Inferior parietal cortex (tissue), 1 donor: Measurements from ENCODE around the gene FTCD.
A peak's percentile ranks its signal among the peaks of the same experiment; 100 is the strongest.
"Not testable (repeated sequence)": the region's sequence is repeated elsewhere in the genome, so short reads cannot be mapped to it uniquely, and the experiment has no call there.

Source experiments
- DNase-seq: peaks from one replicate; pipeline ENCODE4 v3.0.0-alpha.2; 2016; ENCODE audit errors: extremely low spot score

FTCD gene

GRCh38 chr21:46154155-46154954, 1.0 kb downstream of the FTCD start:
- DNase-seq, result no peak

GRCh38 chr21:46153247-46154154, 1.9 kb downstream of the FTCD start:
- DNase-seq, result peak; percentile 58

GRCh38 chr21:46152927-46153246, 2.5 kb downstream of the FTCD start:
- no peak for DNase-seq

DNA sequence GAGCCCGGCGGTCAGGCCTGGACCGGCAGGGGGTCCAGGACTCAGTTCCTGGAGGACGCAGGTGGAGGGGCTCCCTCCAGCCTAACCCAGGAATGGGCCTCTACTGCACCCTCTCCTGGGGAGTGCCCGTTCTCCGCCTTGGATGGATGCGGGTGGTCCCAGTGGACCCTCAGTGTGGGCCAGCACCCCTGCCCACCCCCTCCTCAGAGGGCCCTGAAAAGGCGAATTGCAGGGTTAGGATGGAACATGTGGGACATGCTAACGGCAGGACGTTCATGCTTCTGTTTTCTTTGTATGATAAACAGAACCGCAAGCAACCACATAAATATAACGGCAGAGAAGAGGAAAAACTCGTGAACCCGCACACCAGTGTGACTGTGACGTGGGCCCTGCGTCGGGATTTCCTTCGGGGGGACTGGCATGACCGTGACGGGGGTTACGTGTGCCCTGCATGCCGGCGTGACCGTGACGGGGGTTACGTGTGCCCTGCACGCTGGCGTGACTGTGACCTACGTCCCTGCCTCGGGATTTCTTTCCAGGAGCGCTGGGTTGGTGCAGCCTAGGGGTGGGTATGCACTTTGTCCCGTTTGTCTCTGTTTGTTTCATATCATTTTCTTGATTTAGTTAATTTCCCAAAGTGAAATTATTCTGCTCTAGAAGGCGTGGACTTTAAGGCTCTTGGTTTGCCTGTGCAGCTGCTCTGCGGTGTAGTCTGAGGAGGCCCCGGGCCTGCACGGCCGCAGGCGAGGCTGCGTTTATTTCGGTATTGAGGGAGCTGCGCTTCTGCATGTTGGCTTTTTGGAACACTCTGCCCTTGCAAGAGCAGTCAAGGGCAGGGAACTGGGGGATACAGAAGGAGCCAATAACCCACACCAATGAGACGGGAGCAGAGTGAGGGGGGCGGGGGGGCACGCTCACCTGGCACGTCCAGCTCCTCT, 3.1 kb downstream of the FTCD start:
- no peak for DNase-seq

GRCh38 chr21:46151261-46151988, 4.0 kb downstream of the FTCD start:
- DNase-seq, result no peak

GRCh38 chr21:46150491-46151121, 4.8 kb downstream of the FTCD start:
- DNase-seq, result no peak

DNA sequence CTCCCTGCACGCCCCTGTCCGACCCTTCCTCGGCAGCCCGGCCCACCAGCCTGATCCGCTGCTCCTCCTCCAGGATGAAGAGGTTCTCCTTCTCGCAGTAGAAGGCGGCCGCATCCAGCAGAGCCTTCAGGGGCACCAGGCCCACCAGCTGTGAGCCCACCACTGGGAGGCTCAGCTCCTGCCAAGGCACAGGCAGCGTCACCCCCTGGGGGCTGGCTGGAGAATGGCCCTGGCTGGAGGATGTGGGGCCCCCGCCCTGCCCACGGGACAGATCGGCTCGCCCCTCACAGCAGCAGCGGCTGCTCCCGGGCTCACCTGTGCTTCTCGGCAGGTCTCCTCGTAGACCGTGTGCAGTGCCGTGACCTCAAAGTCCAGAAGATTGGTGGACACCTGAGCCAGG, 5.3 kb downstream of the FTCD start:
- no peak for DNase-seq

- DNase-seq, result no peak
These were observed 6.0 kb downstream of the FTCD start for GRCh38 chr21:46149205-46149901.

- DNase-seq, result no peak
These were observed 7.3 kb downstream of the FTCD start for GRCh38 chr21:46148106-46148505.

- not testable (repeated sequence) for DNase-seq
These were observed 8.0 kb downstream of the FTCD start for GRCh38 chr21:46147429-46147828.

- DNase-seq, result no peak
These were observed 8.5 kb downstream of the FTCD start for GRCh38 chr21:46146856-46147255.

DNA sequence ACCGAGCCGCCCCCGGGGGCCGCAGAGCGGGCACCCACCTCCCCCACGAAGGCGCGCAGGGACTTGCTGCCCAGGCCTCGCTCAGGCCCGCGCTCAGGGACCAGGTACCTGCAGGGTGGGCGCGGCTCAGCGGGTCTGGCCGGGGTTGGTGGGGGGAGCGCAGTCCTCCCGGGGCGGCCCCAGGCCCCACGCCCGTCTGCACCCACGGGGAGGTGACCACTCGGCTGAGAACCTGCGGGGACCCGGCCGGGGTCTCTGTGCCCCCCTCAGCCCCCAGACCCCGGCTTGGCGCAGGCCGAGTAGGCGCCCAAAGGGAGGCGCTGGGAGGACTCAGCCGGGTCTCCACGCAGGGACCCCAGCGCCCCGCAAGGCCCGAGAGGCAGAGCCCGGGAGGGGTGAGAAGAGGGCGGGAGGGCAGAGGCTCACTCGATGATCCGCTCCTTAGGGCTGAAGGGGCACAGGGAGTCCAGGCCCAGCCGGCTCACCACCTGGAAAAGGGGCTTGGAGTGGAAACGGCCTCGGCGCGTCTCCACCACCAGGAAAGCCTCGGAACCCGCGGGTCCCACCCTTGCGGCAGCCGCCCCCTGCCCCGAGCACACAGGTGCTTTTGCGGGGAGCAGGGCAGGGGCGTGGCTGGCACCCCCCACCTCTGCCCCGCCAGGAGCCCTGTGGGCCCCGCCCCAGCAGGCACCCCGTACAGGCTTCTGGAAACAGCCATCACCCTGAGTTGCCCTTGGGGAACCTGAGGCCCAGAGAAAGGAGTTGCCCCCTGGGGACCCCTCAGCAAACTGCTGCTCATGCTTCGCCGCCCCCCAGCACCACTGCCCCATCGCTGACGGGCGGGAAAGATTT, 9.3 kb downstream of the FTCD start:
- DNase-seq, result no peak

- no peak for DNase-seq
These were observed 10.1 kb downstream of the FTCD start for GRCh38 chr21:46145159-46145839.

- DNase-seq, result no peak
These were observed 10.8 kb downstream of the FTCD start for GRCh38 chr21:46144464-46145070.

DNA sequence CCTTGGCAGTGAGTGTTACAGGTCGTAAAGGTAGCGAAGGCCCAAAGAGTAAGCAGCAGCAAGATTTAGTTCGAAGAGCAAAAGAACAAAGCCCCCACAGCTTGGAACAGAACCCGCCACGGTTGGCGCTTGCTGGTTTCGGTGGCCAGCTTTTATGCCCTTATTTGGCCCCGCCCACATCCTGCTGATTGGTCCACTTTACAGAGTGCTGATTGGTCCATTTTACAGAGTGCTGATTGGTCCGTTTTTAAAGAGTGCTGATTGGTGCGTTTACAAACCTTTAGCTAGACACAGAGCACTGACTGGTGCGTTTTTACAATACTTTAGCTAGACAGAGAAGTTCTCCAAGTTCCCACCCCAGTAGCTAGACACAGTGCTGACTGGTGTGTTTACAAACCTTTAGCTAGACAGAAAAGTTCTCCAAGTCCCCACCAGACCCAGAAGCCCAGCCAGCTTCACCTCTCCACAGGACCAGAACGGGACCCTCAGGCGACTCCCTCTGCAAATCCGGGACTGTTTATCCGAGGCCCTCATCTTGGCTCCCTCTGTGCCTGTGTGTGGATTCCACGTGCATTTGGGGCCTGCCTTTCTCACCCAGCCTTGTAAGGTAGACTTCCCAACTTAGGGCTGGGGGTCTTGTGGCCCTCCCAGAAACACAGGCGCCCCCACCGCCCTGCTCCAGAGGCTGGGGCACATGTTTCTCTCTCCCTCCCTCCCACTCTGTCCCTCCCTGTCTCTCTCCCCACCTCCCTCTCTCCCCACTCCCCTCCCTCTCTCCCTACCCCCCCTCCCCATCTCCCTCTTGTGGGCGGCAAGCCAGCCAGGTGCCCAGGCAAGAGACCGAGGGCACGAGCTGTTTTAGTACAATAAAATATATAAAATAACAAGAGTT, 12.6 kb downstream of the FTCD start:
- no peak for DNase-seq

DNA sequence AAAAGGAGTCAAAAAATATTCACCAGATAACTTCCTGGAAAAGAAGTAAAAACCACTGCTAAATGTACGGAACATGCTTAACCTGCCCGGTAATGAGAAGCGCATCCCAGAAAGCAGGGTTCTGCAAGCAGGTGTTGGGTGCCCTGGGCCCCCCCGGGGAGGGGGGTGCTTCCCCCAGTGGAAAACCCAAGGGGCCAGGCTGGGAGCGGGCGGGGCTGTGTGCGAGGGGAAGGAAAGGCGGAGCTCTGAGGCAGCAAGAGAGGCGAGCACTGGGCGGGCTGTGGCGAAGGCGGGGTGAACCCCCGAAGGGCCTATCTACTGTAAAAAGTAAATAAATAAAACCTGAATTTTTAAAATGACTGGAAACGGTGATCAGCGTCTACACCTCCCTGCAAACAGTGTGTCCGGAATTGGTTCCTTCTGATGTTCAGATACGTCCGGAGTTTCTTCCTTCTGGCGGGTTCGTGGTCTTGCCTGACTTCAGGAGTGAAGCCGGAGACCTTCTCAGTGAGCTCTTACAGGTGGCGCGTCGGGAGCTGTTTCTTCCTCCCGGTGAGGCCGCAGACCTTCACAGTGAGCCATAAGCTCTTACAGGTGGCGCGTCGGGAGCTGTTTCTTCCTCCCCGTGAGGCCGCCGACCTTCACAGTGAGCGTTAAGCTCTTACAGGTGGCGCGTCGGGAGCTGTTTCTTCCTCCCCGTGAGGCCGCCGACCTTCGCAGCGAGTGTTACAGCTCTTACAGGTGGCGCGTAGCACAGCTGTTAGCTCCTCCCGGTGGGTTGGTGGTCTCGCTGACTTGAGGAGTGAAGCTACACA, 13.4 kb downstream of the FTCD start:
- DNase-seq, result no peak
